Hippocampal formation (tissue), 2 donors: ENCODE data around the gene CTNNA2.

ENCODE experiments used
- DNase-seq, 2 donors: peaks; one replicate each; lab custom pipeline; 2025; lab: John Stamatoyannopoulos, UW

Gene CTNNA2

GRCh38 chr2:79512442-79513401 lies at the start of gene CTNNA2:
Gene CTNNA2, plus strand, starts transcription at chr2:79513051.
- peak; percentile 64 to 70 for DNase-seq

GRCh38 chr2:79487399-79487798 lies 25.5 kb upstream of the CTNNA2 start:
- DNase-seq, result no peak

GRCh38 chr2:79511320-79511951 lies 1.4 kb upstream of the CTNNA2 start:
- no peak for DNase-seq

- no peak for DNase-seq
Observed at GRCh38 chr2:79513711-79514110, 860 bp downstream of the CTNNA2 start.

GRCh38 chr2:79529636-79530035 lies 16.8 kb downstream of the CTNNA2 start:
- DNase-seq, result no peak

- DNase-seq, result no peak
Observed at GRCh38 chr2:79530443-79530842, 17.6 kb downstream of the CTNNA2 start.

GRCh38 chr2:79547568-79547967 lies 34.7 kb downstream of the CTNNA2 start:
- no peak for DNase-seq

GRCh38 chr2:79552653-79553052 lies 39.8 kb downstream of the CTNNA2 start:
- no peak for DNase-seq

- no peak for DNase-seq
Observed at GRCh38 chr2:79554899-79555298, 42.0 kb downstream of the CTNNA2 start.

- DNase-seq, result no peak
Observed at GRCh38 chr2:79564065-79564464, 51.2 kb downstream of the CTNNA2 start.

- no peak for DNase-seq
Observed at GRCh38 chr2:79569048-79569447, 56.2 kb downstream of the CTNNA2 start.

- no peak for DNase-seq
Observed at GRCh38 chr2:79573895-79574674, 61.2 kb downstream of the CTNNA2 start.

GRCh38 chr2:79576451-79576850 lies 63.6 kb downstream of the CTNNA2 start:
- DNase-seq, result no peak

- no peak for DNase-seq
Observed at GRCh38 chr2:79578952-79579351, 66.1 kb downstream of the CTNNA2 start.

- DNase-seq, result no peak
Observed at GRCh38 chr2:79580175-79580574, 67.3 kb downstream of the CTNNA2 start.

GRCh38 chr2:79585701-79586433 lies 73.0 kb downstream of the CTNNA2 start:
- DNase-seq, result no peak

GRCh38 chr2:79591281-79591680 lies 78.4 kb downstream of the CTNNA2 start:
- no peak for DNase-seq

- no peak for DNase-seq
Observed at GRCh38 chr2:79593237-79593867, 80.5 kb downstream of the CTNNA2 start.

GRCh38 chr2:79596403-79596802 lies 83.6 kb downstream of the CTNNA2 start:
- no peak for DNase-seq

GRCh38 chr2:79604748-79605147 lies 91.9 kb downstream of the CTNNA2 start:
- no peak for DNase-seq

GRCh38 chr2:79611448-79612016 lies 98.7 kb downstream of the CTNNA2 start:
- no peak for DNase-seq
